Stomach (tissue), 9 donors: ENCODE measurements around the gene GTF2H1. TPM values are rescaled to one million over a fixed set of nuclear protein-coding genes. Genes with fewer than 3 reads are reported as not detected.
A peak's percentile ranks its signal among the peaks of the same experiment; 100 is the strongest.
"Not testable (repeated sequence)": the region's sequence is repeated elsewhere in the genome, so short reads cannot be mapped to it uniquely, and the experiment has no call there.

Experiments used
- DNase-seq, 2 donors: peaks; one replicate each; pipeline versions ENCODE4 v3.0.0 to v3.0.0-alpha.2; 2013 to 2019
- H3K27ac ChIP-seq, 5 donors: fragments of 200-600 bp in 4 of 5; sonication (generic) in 4 of 5; one replicate each; pipeline ENCODE4 v1.5.1; 2013 to 2019; ENCODE audit warnings: mild to moderate bottlenecking in 1 of 5, moderate library complexity in 1 of 5
- H3K27me3 ChIP-seq, 3 donors: fragments of 200-600 bp; sonication (generic); one replicate each; pipeline ENCODE4 v1.5.1; 2017 to 2019; ENCODE audit warnings: mixed run types in 1 of 3
- H3K36me3 ChIP-seq, 4 donors: fragments of 200-600 bp; sonication (generic); 1 replicate in 3 of 4; 2 replicates in 1 of 4; pipeline ENCODE4 v1.5.1; 2016 to 2019
- H3K4me1 ChIP-seq, 4 donors: fragments of 200-600 bp; sonication (generic); one replicate each; pipeline ENCODE4 v1.5.1; 2016 to 2019
- H3K4me3 ChIP-seq, 4 donors: fragments of 200-600 bp; sonication (generic) in 3 of 4; one replicate each; pipeline ENCODE4 v1.5.1; 2016 to 2019; ENCODE audit warnings: mild to moderate bottlenecking in 1 of 4
- H3K9me3 ChIP-seq, 4 donors: fragments of 200-600 bp; sonication (generic); one replicate each; pipeline ENCODE4 v1.5.1; 2016 to 2019
- CTCF ChIP-seq, 7 experiments: fragments of 450-650 bp in 4 of 7; fragments of 200-600 bp in 3 of 7; sonication (generic) in 3 of 7; IDR thresholded peaks; one replicate each; pipeline ENCODE4 v1.5.1; 2016 to 2019; ENCODE audit warnings: antibody characterized with exemption in 7 of 7, control low read depth in 2 of 7, mild to moderate bottlenecking in 1 of 7
- EP300 ChIP-seq: sonication (generic); formaldehyde crosslinking; IDR thresholded peaks from one replicate; pipeline ENCODE4 v1.6.1; 2017; ENCODE audit warnings: antibody characterized with exemption
- POLR2A ChIP-seq, 4 donors: fragments of 450-650 bp; IDR thresholded peaks; one replicate each; pipeline ENCODE4 v1.6.1; 2016; ENCODE audit warnings: antibody characterized with exemption in 4 of 4, control low read depth in 2 of 4, mild to moderate bottlenecking in 1 of 4, moderate library complexity in 1 of 4
- POLR2AphosphoS5 ChIP-seq, 3 donors: sonication (generic); formaldehyde crosslinking; IDR thresholded peaks; one replicate each; pipeline ENCODE4 v1.6.1; 2016; ENCODE audit warnings: antibody characterized with exemption in 3 of 3
- WGBS, 5 donors: extraction: QIAGEN DNeasy Blood & Tissue Kit in 3 of 5; methylation state at CpG; one replicate each; pipeline versions ENCODE4 v1.1.5 to v1.1.7; 2013 to 2018; 5-methylcytosine and 5-hydroxymethylcytosine counted together
- intact Hi-C: fragments of 100-400 bp; cut with DNase I; formaldehyde crosslinking; loops from one replicate; pipeline ENCODE4 v1.15.1; 2023; ENCODE audit warnings: low total_unique reads
- polyA plus RNA-seq, 3 donors: library from polyadenylated mRNA; stranded (reverse); fragments of 200-250 nt; gene quantifications; one replicate each; pipeline ENCODE4 v1.2.3, GENCODE V29; 2013
- total RNA-seq, 5 donors: library from RNA; depleted of rRNA; stranded (reverse); fragments of >200 nt; gene quantifications; one replicate each; pipeline versions ENCODE4 v1.1.0 to v1.2.3, GENCODE V29; 2014 to 2016
- donor health status: healthy with polysubstance abuse.
- donor health status: Bipolar disorder and iron deficiency.
- donor health status: healthy.

Gene GTF2H1
- total and polyA plus RNA-seq, 8 donors = 7.8 to 76.4 (median 34.6) TPM

- Histone ChIP-seq H3K4me3 (peak overlapping the region; percentile 67 to 87 (median 80)), H3K36me3 (peaks cover 36 to 42% (median 42%) of the 10 kb centered on the region in 4 donors), H3K9me3 (no peaks in the 10 kb centered on the region), H3K27me3 (no peaks in the 10 kb centered on the region), H3K4me1 (peaks cover 15 to 43% (median 27%) of the 10 kb centered on the region in 4 donors), H3K27ac (peak overlapping the region; percentile 91 to 98 (median 98))
- TF ChIP-seq POLR2A (IDR thresholded peaks at IDR 0.05) = peak in 1 of 4 donors; percentile 77
- TF ChIP-seq CTCF (IDR thresholded peaks at IDR 0.05) = no peak
- TF ChIP-seq POLR2AphosphoS5 (IDR thresholded peaks at IDR 0.05) = peak; percentile 85 to 97 (median 90)
- no peak for TF ChIP-seq EP300
- DNase-seq = peak; percentile 99 to 100
- whole genome bisulfite sequencing, 5 donors = 0% methylated on average over 45 to 46 of the region's 46 CpGs
- intact Hi-C loops = no loop called here
Measured at GRCh38 chr11:18395735-18396504, 73.6 kb downstream of the GTF2H1 start.

GRCh38 chr11:18397921-18398320 is 75.6 kb downstream of the GTF2H1 start:
- TF ChIP-seq EP300 (no peak), POLR2A (IDR thresholded peaks at IDR 0.05) (no peak), CTCF (IDR thresholded peaks at IDR 0.05) (no peak), POLR2AphosphoS5 (IDR thresholded peaks at IDR 0.05) (no peak)
- intact Hi-C loops = no loop called here

GRCh38 chr11:18401077-18401476 is 78.7 kb downstream of the GTF2H1 start:
- Histone ChIP-seq H3K36me3 (peaks cover 82 to 93% (median 93%) of the 10 kb centered on the region in 4 donors), H3K4me1 (peaks cover 4 to 29% (median 14%) of the 10 kb centered on the region in 4 donors)
- H3K4me3 ChIP-seq, H3K27me3 ChIP-seq, intact Hi-C loops, H3K27ac ChIP-seq, H3K9me3 ChIP-seq, DNase-seq: not testable (repeated sequence)
- 93 to 98% (median 95%) methylated on average over 9 of the region's 9 CpGs for WGBS, 5 donors

More at GRCh38 chr11:18397921-18398320, 75.6 kb downstream of the GTF2H1 start:
- H3K9me3 ChIP-seq = no peaks in the 10 kb centered on the region
- H3K4me1 ChIP-seq = peaks cover 15 to 41% (median 27%) of the 10 kb centered on the region in 4 donors
- no peak overlapping the region for H3K4me3 ChIP-seq
- no peaks in the 10 kb centered on the region for H3K27me3 ChIP-seq
- no peak for DNase-seq
- WGBS, 5 donors = 94 to 96% (median 95%) methylated on average over 3 of the region's 3 CpGs
- H3K36me3 ChIP-seq = peaks cover 51 to 62% (median 62%) of the 10 kb centered on the region in 4 donors
- no peak overlapping the region for H3K27ac ChIP-seq

- Histone ChIP-seq H3K36me3 (peaks cover 86 to 100% (median 100%) of the 10 kb centered on the region in 4 donors), H3K4me1 (peaks cover 0 to 6% (median 0%) of the 10 kb centered on the region in 4 donors), H3K4me3 (no peak overlapping the region), H3K27me3 (no peaks in the 10 kb centered on the region), H3K27ac (no peak overlapping the region), H3K9me3 (no peaks in the 10 kb centered on the region)
- DNase-seq = no peak
- intact Hi-C loops = no loop called here
- no peak for TF ChIP-seq CTCF (IDR thresholded peaks at IDR 0.05)
- no peak for TF ChIP-seq POLR2AphosphoS5 (IDR thresholded peaks at IDR 0.05)
- TF ChIP-seq POLR2A (IDR thresholded peaks at IDR 0.05) = no peak
- TF ChIP-seq EP300 = no peak
- 91 to 100% (median 97%) methylated on average over 4 of the region's 4 CpGs for WGBS, 5 donors
Measured at GRCh38 chr11:18404062-18404461, 81.7 kb downstream of the GTF2H1 start.

GRCh38 chr11:18407400-18407799 is 85.0 kb downstream of the GTF2H1 start:
- H3K9me3 ChIP-seq, intact Hi-C loops, H3K4me1 ChIP-seq, H3K27me3 ChIP-seq, H3K4me3 ChIP-seq: not testable (repeated sequence)
- Histone ChIP-seq H3K36me3 (peaks cover 59 to 67% (median 67%) of the 10 kb centered on the region in 4 donors), H3K27ac (peak overlapping the region in 1 of 5 donors; percentile 24)
- DNase-seq = peak in 1 of 2 donors; percentile 43
- 23 to 47% (median 25%) methylated on average over 3 of the region's 3 CpGs for WGBS, 5 donors
